Stimulated activated CD8-positive, alpha-beta memory T cell treated with anti-CD3 and anti-CD28 coated beads, Interleukin-12 subunit alpha, Interleukin-12 subunit beta, amount 100 ng/mL, for 24 hours (primary cell): Measurements from ENCODE around the gene NPM1.
"Not testable (repeated sequence)": the region's sequence is repeated elsewhere in the genome, so short reads cannot be mapped to it uniquely, and the experiment has no call there.

Experiments
- DNase-seq: peaks from one replicate; pipeline ENCODE4 v3.0.0-alpha.2; 2020; ENCODE audit errors: extremely low read depth

The NPM1 gene, protein sequence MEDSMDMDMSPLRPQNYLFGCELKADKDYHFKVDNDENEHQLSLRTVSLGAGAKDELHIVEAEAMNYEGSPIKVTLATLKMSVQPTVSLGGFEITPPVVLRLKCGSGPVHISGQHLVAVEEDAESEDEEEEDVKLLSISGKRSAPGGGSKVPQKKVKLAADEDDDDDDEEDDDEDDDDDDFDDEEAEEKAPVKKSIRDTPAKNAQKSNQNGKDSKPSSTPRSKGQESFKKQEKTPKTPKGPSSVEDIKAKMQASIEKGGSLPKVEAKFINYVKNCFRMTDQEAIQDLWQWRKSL

DNA sequence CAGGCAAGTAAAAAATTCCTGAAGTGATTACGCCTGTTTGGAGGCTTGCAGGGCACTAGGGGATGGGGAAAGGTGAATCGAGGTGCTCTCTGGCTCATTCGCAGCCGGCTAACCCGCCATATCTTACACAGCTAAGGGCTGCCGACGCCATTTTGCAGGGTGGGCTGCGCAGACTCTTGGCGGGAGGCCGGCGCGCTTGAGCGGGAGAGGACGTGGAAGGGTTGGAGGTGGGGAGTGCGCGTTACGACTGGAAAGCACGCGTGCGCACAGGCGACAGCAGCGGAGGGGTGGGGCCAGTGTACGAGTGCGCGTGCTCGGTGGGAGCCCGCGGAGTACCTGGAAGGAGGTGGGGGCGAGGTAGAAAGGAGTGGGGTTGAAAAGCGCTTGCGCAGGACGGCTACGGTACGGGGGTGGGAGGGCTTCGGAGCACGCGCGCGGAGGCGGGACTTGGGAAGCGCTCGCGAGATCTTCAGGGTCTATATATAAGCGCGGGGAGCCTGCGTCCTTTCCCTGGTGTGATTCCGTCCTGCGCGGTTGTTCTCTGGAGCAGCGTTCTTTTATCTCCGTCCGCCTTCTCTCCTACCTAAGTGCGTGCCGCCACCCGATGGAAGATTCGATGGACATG is at the start of gene NPM1:
Gene NPM1 (plus strand): TSS at position 505 of the 625 bp plus-strand sequence. CDS start 100 bp downstream, at position 605.
- DNase-seq: peak; percentile 95

DNA sequence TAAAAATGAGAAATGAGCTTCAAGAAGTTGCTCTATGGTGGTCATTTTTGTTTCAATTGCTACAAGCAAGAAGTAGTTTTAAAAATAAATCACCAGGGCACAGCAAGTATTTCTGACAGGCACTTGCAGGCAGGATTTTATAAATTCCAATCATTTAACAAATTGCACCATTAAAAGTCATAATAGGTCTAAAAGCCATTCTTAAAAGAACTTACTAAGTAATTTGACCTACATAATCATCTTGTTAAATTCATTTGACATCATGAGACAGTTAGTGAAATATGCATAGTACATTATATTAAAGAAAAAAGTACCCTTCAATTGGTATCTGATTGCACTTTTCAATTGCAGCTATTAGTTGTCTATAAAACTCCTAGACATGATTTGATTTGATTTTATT is 47.6 kb upstream of the NPM1 start:
- no peak for DNase-seq

DNA sequence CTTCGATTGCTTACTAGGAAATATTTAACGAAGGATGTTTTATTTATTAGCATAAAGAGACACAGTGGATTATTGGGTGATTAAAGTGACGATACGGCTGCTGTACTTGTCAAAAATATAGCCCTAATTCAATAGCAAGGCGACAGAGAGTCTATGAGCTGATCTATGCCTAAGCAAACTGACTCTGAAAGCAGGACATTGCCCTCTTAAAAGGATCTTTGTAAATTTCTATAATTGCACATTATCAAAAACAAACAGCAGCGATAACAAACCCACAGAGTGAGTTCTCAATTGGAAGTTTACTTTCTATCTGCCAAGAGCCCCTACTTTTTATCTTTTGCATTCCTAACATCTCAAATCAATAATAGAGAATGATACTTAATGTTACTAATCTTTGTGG is 47.2 kb upstream of the NPM1 start:
- no peak for DNase-seq

DNA sequence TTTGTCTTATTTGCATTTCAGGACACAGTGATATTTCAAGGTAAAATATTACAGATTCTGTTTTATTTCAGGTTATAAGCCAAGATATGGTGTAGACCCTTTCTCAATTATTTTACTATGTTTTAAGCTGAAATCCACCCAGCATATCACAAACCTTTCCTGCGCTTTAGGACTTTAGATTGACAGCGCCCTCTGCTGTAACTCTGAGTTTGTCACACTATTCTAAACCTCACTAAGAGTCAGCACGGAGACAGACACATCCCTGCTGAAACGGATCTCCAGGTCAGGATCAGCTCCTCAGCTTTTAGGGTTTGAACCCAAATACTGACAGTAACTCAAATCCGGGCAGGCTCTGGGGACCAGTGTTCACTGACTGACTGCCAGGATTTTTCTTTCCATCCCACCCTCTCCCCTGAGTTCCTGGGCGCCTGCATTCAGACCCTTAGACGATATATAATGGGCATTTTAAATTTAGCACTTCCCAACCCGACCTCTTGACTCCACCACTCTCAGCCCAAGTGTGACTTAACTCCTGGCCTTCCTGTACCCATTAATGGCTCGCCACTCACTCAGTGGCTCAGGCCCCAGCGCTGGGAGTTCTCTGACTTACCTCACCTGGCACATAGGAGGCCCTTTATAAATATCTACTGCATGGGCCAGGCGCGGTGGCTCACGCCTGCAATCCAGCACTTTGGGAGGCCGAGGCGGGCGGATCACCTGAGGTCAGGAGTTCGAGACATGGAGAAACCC is 45.1 kb upstream of the NPM1 start:
- DNase-seq: no peak

DNA sequence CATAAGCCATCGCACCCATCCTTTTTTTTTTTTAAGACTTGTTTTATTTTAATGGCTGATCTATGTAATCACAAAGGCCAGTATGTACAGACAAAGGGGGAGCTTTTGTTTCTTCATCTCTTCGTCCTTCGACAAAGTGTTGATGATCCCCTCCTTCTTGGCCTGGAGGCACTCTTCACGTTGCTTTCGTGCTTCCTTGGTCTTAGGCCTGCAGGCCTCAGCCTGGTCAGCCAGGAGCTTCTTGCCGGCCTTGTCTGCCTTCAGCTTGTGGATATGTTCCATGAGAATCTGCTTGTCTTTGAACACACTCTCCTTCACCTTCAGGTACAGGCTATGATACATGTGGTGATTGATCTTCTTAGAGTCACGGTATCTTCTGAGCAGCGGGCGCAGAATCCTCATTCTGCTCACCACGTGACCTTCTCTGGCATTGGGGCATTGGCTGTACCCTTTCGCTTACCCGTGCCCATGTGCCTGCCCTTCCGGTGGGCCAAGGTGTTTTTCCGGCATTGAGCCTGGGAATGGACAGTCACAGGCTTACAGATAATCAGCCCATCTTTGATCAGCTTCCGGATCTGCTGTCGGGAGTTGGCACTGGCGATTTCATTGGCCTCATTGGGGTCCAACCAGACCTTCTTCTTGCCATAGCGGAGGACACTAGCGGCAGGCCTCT is 42.6 kb upstream of the NPM1 start:
- DNase-seq: no peak

DNA sequence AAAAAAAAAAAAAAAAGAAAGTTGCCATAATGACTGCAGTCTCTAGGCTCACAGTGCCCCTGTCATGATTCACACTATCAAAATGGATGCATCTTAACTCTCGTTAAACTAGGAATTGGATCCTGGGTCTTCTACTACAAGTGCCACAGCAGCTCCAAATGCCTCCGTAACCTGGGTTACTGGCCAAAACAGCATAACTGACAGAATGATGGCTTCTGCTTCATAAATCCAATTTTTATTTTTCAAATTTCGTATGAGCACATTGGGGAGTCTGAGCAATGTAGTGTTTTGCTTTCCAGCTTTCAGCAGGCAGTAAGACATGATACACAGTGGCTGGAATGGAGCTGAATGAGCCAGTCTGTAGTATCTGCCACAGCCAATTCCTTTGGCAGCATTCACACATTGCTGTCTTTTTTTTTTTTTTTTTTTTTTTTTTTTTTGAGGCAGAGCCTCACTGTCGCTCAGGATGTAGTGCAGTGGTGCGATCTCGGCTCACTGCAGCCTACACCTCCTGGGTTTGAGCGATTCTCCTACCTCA is 36.0 kb upstream of the NPM1 start:
- no peak for DNase-seq

DNA sequence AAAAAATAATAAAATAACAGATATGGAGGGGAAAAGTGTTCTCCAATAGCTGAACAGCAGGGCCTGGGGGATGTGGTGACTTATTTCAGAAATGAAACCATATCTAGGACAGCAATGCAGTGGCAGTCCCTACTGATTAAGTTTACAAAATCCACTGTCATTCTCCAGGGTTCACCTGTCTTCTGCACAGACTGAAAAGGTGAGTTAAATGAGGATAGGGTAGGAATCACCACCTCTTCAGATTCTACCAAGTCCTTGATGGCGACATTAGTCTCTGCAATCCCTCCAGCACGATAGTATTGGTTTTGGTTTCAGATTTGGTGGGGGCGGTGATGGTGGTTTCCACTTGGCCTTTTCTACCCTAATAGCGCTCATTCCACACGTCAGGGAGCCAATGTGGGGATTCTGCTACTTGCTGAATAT is 32.3 kb upstream of the NPM1 start:
- no peak for DNase-seq

DNA sequence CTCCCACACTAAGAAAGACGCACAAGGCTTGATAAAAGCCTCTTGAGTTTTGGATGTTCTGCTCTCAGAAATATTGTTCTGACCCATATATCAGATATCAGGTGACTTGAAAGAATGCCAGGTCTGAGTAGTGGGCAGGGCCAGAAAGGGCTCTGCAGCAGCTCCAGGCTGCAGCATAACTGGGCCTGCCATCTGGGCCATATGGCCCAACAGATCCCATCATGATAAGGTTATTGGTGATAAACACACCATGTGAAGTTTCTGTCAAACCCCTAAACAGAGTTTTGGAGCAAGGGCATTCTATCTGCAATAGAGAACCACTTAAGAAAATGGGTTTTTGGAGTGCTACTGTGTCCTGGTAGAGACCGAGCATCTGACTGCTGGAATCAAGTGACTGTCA is 29.8 kb upstream of the NPM1 start:
- DNase-seq: no peak

DNA sequence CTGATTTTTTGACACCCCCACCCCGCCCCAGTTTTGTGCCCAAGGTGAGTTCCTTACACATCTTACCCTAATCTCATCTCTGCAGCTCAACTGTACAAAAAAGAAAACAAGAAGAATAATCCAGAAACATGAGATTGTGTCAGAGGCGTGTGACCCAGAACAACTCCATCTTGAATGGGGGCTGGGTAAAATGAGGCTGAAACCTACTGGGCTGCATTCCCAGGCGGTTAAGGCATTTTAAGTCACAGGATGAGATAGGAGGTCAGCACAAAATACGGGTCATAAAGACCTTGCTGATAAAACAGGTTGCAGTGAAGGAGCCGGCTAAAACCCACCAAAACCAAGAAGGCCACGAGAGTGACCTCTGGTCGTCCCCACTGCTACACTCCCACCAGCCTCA is 26.5 kb upstream of the NPM1 start:
- DNase-seq: not testable (repeated sequence)

DNA sequence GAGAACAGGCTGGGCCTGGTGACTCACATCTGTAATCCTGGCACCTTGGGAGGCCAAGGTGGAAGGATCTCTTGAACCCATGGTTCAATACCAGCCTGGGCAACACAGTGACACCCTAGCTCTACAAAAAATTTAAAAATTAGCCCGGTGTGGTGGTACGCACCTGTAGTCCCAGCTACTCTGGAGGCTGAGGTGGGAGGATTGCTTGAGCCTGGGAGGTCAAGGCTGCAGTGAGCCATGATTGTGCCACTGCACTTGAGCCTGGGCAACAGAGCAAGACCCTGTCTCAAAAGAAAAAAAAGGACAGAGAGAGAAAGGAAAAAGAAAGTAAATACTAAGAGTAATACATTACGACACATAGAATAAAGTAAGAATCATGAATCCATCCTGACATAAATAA is 24.4 kb upstream of the NPM1 start:
- DNase-seq: not testable (repeated sequence)

DNA sequence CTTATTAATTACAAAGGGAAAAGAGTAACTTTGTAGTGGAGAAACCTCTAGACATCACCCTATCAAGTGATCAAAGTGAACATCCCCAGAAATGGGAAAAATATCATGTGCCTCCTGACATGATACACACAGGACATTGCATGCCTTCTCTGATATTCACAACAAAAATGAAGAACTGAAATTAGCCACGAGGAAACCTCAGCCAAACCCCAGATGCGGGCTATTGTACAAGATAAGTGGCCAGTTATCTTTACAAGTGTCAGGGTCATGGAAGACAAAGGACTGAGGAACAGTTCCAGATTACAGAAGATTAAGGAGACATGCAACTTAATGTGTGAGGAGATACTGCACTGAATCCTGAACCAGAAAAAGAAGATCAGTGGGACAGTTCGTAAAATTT is 23.8 kb upstream of the NPM1 start:
- no peak for DNase-seq

DNA sequence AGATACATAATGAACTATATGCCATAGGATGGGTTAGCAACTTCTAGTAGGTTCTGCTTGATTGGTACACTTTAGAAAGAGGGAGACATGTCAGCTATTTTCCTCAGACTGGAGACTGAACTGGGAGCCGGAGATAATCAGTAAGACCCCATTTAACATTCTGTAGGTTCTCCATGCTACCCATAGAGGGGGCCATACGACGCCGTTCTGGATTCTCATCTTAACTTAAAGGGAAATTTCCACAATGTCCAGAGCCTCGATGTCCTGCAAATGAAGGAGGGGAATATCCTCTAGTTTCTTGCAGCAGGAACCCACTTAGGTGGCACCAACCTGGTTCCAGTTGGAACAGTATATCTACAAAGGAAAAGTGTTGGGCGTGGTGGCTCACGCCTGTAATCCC is 22.3 kb upstream of the NPM1 start:
- no peak for DNase-seq

DNA sequence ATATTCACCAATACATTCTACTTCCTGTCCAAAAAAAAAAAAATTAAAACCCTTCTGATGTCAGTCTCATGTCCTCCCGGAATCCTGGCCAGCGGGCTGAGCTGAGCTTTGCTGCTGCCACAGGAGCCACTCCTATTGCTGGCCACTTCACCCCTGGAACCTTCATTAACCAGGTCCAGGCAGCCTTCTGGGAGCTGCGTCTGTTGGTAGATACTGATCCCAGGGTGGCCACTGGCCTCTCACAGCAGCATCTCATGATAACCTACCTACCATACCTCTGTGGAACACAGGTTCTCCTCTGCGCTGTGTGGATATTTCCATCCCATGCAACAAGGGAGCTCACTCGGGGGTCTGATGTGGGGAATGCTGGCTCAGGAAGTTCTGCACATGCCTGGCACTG is 21.0 kb upstream of the NPM1 start:
- no peak for DNase-seq

DNA sequence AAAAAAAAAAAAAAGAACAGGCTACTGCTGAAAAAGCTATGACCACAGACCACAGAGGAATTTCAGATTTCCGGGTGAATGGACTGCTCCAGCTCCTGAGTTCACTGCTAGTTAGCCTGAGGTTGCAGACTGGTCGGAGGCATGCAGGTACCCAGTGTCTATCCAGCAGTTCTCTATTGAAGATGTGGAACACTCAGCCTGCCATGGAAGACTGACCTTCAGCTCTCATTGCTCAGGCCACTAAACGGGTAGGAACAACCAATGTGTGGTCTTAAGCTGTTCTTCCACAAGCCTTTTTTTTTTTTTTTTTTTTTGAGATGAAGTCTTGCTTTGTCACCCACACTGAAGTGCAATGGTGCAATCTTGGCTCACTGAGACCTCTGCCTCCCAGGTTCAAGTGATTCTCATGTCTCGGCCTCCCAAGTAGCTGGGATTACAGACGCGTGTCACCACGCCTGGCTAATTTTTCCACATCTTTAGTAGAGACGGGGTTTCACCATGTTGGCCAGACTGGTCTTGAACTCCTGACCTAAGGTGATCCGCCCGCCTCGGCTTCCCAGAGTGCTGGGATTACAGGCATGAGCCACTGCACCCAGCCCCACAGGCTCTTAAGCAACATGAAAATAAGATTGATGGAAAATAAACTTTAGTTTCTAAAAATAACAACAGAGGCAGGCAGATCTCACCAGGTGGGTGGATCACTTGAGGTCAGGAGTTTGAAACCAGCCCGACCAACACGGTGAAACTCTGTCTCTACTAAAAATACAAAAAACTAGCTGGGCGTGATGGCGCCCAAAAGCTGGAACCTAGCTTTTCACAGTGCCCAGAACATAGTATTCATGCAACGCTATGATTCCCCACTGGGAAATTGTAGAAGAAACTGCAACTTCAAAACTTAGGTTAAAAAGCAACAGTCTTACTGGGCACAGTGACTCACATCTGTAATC is 20.0 kb upstream of the NPM1 start:
- no peak for DNase-seq

DNA sequence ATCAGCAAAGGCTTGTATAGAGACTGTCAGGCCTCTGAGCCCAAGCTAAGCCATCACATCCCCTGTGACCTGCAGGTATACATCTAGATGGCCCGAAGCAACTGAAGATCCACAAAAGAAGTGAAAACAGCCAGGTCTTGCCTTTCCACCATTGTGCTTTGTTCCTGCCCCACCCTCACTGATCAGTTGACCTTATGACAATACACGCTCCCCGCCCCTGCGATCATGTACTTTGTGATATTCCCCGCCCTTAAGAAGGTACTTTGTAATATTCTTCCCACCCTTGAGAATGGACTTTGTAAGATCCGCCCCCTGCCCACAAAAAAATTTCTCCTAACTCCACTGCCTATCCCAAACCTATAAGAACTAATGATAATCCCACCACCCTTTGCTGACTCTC is 18.6 kb upstream of the NPM1 start:
- no peak for DNase-seq

DNA sequence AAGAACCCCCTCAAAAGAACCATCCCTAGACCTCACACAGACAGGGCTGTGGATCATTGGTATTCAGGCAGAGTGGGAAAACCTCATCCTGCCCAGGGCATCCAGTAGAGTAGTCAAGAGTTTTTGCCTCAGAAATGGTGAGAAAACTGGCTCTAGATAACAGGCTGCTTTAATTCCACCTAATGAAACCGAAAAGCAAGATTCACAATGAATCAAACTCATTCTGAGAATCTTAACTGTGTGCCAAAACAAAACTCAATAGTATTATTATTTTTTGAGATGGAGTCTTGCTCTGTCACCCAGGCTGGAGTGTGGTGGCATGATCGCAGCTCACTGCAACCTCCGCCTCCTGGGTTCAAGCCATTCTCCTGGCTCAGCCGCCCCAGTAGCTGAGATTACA is 17.8 kb upstream of the NPM1 start:
- DNase-seq: no peak

DNA sequence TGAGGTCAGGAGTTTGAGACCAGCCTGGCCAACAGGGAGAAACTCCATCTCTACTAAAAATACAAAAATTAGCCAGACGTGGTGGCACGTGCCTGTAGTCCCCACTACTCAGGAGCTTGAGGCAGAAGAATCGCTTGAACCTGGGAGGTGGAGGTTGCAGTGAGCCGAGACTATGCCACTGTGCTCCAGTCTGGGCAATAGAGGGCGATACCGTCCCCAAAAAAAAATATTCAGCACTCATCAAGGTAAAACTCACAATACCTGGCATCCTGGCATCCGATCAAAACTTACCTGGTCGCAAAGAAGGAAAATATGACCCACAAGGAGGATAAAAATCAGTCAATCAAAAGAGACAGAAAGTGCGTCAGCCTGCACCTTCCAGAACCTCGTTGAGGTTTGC is 16.8 kb upstream of the NPM1 start:
- DNase-seq: not testable (repeated sequence)

DNA sequence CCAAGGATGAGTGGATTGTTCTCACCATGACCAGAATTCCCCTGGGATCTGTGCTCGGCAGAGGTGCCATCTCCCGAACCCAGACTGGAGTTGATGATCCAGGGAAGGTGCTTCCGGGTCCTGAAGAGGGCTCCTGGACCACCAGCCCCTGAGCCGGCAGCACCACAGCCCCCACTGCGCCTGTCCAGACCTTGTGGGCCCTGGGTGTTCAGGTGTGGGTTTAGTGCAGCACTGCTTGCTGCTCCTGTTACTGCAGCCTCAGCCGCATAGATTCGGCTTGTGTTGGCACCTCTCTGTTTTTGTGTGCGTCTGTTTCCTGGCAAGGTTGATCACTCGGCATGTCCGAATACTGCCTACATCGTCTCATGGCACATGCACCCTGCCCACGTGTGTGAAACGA is 16.3 kb upstream of the NPM1 start:
- DNase-seq: no peak

DNA sequence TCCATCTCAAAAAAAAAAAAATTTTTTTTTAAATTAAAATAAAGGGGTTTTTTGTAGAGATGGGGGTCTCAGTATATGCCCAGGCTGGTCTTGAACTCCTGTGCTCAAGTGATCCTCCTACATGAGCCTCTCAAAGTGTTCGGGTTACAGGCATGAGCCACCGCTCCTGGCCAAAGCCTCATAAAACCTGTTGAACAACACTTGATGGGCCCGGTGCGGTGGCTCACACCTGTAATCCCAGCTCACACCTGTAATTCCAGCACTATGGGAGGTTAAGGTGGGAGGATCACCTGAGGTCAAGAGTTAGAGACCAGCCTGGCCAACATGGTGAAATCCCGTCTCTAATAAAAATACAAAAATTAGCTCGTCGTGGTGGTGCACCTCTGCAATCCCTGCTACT is 7.7 kb upstream of the NPM1 start:
- DNase-seq: no peak

DNA sequence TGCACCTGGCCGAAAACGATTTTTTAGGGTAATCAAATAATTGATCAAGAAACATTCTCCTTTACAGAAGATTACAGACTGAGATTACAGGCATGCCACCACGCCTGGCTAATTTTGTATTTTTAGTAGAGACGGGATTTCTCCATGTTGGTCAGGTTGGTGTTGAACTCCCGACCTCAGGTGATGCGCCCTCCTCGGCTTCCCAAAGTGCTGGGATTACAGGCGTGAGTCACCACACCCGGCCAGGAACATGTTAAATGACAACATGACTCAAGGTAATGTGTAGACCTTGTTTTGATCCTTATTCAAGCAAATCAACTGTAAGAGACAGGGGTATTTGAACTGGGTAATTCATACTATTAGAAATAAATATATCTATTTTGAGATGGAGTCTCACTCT is 3.2 kb upstream of the NPM1 start:
- DNase-seq: not testable (repeated sequence)

DNA sequence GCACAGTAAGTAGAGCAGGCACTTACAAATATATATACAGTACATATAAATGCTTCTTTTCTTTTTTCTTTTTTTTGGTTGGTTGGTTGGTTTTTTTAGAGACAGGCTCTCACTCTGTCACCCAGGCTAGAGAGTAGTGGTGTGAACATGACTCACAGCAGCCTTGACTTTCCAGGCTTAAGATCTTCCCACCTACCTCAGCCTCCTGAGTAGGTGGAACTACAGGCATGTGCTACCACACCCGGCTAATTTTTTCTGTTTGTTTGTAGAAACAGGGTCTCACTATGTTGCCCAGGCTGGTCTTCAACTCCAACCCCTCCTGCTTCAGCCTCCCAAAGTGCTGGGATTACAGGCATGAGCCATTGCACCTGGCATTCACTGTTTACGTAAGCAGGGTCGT is 2.6 kb upstream of the NPM1 start:
- DNase-seq: not testable (repeated sequence)
